KMS-11 (cell line): ENCODE data around the gene MARVELD3.
A peak's percentile ranks its signal among the peaks of the same experiment; 100 is the strongest.

Experiments used
- H2AFZ ChIP-seq: fragments of 200-600 bp; sonication (generic); 2 replicates; pipeline ENCODE4 v1.6.1; 2016; ENCODE audit warnings: antibody characterized with exemption, mixed run types, low read depth
- H3K27ac ChIP-seq: fragments of 200-600 bp; sonication (generic); 2 replicates; pipeline ENCODE4 v1.6.1; 2016; ENCODE audit warnings: mild to moderate bottlenecking, mixed run types
- H3K27me3 ChIP-seq: fragments of 200-600 bp; sonication (generic); 2 replicates; pipeline ENCODE4 v1.6.1; 2017; ENCODE audit warnings: mild to moderate bottlenecking, low read depth, mixed run types, moderate library complexity; ENCODE audit not compliant: insufficient read depth
- H3K36me3 ChIP-seq: fragments of 200-600 bp; sonication (generic); 2 replicates; pipeline ENCODE4 v1.6.1; 2017; ENCODE audit warnings: mild to moderate bottlenecking, mixed run types; ENCODE audit not compliant: insufficient read depth
- H3K4me1 ChIP-seq: fragments of 200-600 bp; sonication (generic); 2 replicates; pipeline ENCODE4 v1.6.1; 2016; ENCODE audit warnings: mild to moderate bottlenecking, low read depth, mixed run types; ENCODE audit not compliant: poor library complexity, severe bottlenecking
- H3K4me2 ChIP-seq: fragments of 200-600 bp; sonication (generic); 2 replicates; pipeline ENCODE4 v1.7.0; 2016; ENCODE audit warnings: mild to moderate bottlenecking, mixed run types
- H3K4me3 ChIP-seq: fragments of 200-600 bp; sonication (generic); IDR thresholded peaks from 2 replicates; pipeline ENCODE4 v1.6.1; 2017; ENCODE audit warnings: low read depth, low read length, mixed read lengths; ENCODE audit not compliant: insufficient read depth
- H3K79me2 ChIP-seq: fragments of 200-600 bp; sonication (generic); 2 replicates; pipeline ENCODE4 v1.6.1; 2016; ENCODE audit warnings: low read depth, mixed run types; ENCODE audit not compliant: insufficient read depth
- H3K9ac ChIP-seq: fragments of 200-600 bp; sonication (generic); 2 replicates; pipeline ENCODE4 v1.6.1; 2016; ENCODE audit warnings: mild to moderate bottlenecking, mixed run types
- H4K20me1 ChIP-seq: fragments of 200-600 bp; sonication (generic); 2 replicates; pipeline ENCODE4 v1.6.1; 2016; ENCODE audit warnings: mild to moderate bottlenecking, mixed run types; ENCODE audit not compliant: insufficient read depth
- TF ChIP-seq, protein P1 (sequence below): fragments of 200-600 bp; sonication (generic); conservative IDR thresholded peaks from 2 replicates; pipeline ENCODE4 v1.6.1; 2017; ENCODE audit warnings: low read depth, mild to moderate bottlenecking, antibody characterized with exemption, low read length, moderate library complexity, mixed read lengths

Gene MARVELD3

DNA sequence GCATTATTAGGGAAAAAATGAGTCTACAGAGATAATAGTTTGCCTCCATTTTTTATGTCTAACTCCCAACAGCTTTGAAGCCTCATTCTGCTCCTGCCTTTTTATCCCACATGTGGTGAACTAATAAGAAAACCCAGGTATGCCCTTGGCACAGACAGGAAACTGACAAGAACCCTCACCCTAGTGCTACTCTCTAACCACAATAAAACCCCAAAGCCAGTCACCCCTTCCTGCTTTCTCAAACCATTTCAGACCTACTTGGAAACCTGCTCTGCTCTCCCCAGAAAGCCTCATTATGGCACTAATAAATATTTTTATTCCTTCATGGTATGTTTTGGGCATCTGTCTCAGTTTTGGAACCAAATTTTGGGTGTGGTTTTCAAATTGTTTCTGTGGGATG is 3.9 kb upstream of the MARVELD3 start:
- no peak overlapping the region for H2AFZ ChIP-seq
- H3K4me2 ChIP-seq = no peak overlapping the region
- no peaks in the 10 kb centered on the region for H3K27me3 ChIP-seq
- H3K79me2 ChIP-seq = no peaks in the 10 kb centered on the region
- no peak overlapping the region for H3K27ac ChIP-seq
- H3K36me3 ChIP-seq = no peaks in the 10 kb centered on the region
- H4K20me1 ChIP-seq = no peaks in the 10 kb centered on the region
- no peak overlapping the region for H3K9ac ChIP-seq
- TF ChIP-seq, protein P1, sequence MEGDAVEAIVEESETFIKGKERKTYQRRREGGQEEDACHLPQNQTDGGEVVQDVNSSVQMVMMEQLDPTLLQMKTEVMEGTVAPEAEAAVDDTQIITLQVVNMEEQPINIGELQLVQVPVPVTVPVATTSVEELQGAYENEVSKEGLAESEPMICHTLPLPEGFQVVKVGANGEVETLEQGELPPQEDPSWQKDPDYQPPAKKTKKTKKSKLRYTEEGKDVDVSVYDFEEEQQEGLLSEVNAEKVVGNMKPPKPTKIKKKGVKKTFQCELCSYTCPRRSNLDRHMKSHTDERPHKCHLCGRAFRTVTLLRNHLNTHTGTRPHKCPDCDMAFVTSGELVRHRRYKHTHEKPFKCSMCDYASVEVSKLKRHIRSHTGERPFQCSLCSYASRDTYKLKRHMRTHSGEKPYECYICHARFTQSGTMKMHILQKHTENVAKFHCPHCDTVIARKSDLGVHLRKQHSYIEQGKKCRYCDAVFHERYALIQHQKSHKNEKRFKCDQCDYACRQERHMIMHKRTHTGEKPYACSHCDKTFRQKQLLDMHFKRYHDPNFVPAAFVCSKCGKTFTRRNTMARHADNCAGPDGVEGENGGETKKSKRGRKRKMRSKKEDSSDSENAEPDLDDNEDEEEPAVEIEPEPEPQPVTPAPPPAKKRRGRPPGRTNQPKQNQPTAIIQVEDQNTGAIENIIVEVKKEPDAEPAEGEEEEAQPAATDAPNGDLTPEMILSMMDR = no peak
- H3K4me1 ChIP-seq = peaks cover 13% of the 10 kb centered on the region
- H3K4me3 ChIP-seq = no peak overlapping the region

DNA sequence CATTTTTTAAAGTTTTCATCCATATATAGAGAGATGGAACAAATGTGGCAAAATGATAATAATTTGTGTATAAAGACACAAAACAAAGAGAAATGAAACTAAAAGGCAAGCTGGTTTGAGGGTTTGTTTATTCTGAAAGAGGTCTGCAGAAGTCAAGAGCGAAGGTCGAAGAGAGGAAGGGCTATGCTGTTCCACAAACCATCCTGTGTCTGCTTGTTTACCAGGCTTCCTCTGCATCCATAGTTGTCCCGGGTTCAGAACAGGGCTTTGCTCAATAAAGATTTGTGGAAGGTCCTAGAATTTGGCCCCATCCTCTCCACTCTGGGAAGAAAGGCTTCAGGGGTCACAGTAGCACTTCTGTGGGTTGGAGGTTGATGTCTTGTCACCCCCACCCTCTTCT is 2.4 kb upstream of the MARVELD3 start:
- H3K4me2 ChIP-seq = no peak overlapping the region

DNA sequence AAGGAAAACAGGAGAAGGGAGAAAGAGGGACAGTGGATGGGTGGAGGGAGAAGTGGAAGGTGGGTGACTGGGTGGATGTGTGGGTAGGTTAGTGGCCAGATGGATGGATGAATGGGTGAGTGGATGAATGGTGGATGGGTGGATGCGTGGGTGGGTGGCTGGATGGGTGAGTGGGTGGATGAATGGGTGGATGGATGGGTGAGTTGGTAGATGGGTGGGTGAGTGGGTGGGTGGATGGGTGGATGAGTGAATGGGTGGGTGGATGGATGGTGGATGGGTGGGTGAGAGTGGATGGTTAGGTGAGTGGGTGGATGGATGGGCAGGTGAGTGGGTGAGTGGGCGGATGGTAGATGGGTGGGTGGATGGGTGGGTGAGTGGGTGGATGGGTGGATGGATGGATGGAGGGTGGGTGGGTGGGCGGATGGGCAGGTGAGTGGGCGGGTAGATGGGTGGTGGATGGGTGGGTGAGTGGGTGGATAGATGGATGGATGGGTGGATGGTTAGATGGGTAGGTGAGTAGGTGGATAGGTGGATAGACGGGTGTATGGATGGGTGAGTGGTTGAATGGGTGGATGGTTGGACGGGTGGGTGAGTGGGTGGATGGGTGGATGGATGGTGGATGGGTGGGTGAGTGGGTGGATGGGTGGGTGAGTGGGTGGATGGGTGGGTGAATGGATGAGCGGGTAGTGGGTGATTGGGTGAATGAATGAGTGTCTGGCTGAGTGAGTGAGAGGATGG is 702 bp upstream of the MARVELD3 start:
- no peak overlapping the region for H3K4me3 ChIP-seq
- no peak overlapping the region for H3K27ac ChIP-seq
- H2AFZ ChIP-seq = peak overlapping the region; percentile 87; the same call in 1 of the 2 replicates
- H3K36me3 ChIP-seq = no peaks in the 10 kb centered on the region
- H3K9ac ChIP-seq = no peak overlapping the region
- no peaks in the 10 kb centered on the region for H4K20me1 ChIP-seq
- H3K79me2 ChIP-seq = no peaks in the 10 kb centered on the region
- no peak overlapping the region for H3K4me2 ChIP-seq
- no peaks in the 10 kb centered on the region for H3K27me3 ChIP-seq
- H3K4me1 ChIP-seq = peaks cover 13% of the 10 kb centered on the region
- TF ChIP-seq, protein P1 = no peak

More for the DNA sequence above, 2.4 kb upstream of the MARVELD3 start:
- no peak overlapping the region for H3K27ac ChIP-seq
- no peaks in the 10 kb centered on the region for H3K27me3 ChIP-seq
- H3K9ac ChIP-seq = no peak overlapping the region
- no peaks in the 10 kb centered on the region for H3K79me2 ChIP-seq
- H3K4me3 ChIP-seq = no peak overlapping the region
- H4K20me1 ChIP-seq = no peaks in the 10 kb centered on the region
- peaks cover 13% of the 10 kb centered on the region for H3K4me1 ChIP-seq
- TF ChIP-seq, protein P1 = no peak
- H3K36me3 ChIP-seq = no peaks in the 10 kb centered on the region
- no peak overlapping the region for H2AFZ ChIP-seq

DNA sequence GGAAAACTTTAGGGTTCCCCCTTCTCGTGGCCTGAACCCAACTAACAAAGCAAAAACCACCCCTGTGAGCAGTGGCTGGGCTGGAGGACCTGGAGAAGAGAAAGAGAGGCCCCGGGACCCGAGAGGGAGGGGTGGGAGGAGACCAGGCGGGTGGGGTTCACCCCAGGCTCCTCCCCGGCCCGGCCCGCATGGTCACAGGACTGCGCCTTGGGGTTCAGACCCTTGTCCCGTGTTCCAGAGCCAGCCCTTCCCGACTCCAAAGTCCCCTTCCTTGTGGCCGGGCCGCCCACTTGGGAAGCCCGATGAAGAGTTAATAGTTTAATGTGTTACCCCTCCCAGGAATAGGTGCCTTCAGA is 852 bp downstream of the MARVELD3 start:
- Histone ChIP-seq H3K27ac (no peak overlapping the region), H3K27me3 (no peaks in the 10 kb centered on the region), H3K79me2 (no peaks in the 10 kb centered on the region), H3K9ac (no peak overlapping the region), H3K4me2 (no peak overlapping the region), H3K36me3 (no peaks in the 10 kb centered on the region), H3K4me1 (peaks cover 13% of the 10 kb centered on the region), H2AFZ (no peak overlapping the region), H3K4me3 (no peak overlapping the region), H4K20me1 (no peaks in the 10 kb centered on the region)
- TF ChIP-seq, protein P1 = no peak
